HepG2 (cell line): ENCODE results near the gene TK1. TPM values are rescaled to one million over a fixed set of nuclear protein-coding genes. Genes with fewer than 3 reads are reported as not detected.
A peak's percentile ranks its signal among the peaks of the same experiment; 100 is the strongest.

Source experiments
- AKAP8 ChIP-seq: sonication (generic); formaldehyde crosslinking; IDR thresholded peaks from 2 replicates; pipeline ENCODE4 v1.5.1; 2020; ENCODE audit warnings: mild to moderate bottlenecking, missing genetic modification reagents
- ATF5 ChIP-seq: sonication (generic); formaldehyde crosslinking; IDR thresholded peaks from 2 replicates; pipeline ENCODE4 v1.4.0; 2020; ENCODE audit warnings: mild to moderate bottlenecking, low read depth, missing genetic modification reagents
- BCL6 ChIP-seq: IDR thresholded peaks from 2 replicates; pipeline ENCODE4 v1.6.1; 2016; ENCODE audit warnings: missing genetic modification reagents, missing compliant biosample characterization
- E2F2 ChIP-seq: sonication (generic); formaldehyde crosslinking; IDR thresholded peaks from 2 replicates; pipeline ENCODE4 v1.4.0; 2020; ENCODE audit warnings: missing genetic modification reagents, borderline replicate concordance
- HOXA9 ChIP-seq: sonication (generic); formaldehyde crosslinking; IDR thresholded peaks from 2 replicates; pipeline ENCODE4 v1.8.1; 2022; ENCODE audit warnings: missing genetic modification reagents, mild to moderate bottlenecking, moderate library complexity, borderline replicate concordance
- MYC ChIP-seq: sonication (generic); formaldehyde crosslinking; IDR thresholded peaks from 2 replicates; pipeline ENCODE4 v1.9.0; 2021; ENCODE audit warnings: missing genetic modification reagents, borderline replicate concordance
- MZF1 ChIP-seq: sonication (generic); formaldehyde crosslinking; IDR thresholded peaks from 2 replicates; pipeline ENCODE4 v1.8.1; 2023; ENCODE audit warnings: mild to moderate bottlenecking, missing genetic modification reagents, borderline replicate concordance
- NAIF1 ChIP-seq: sonication (generic); formaldehyde crosslinking; IDR thresholded peaks from 2 replicates; pipeline ENCODE4 v1.5.0; 2020; ENCODE audit warnings: mild to moderate bottlenecking, missing genetic modification reagents, borderline replicate concordance
- NFRKB ChIP-seq: fragments of 450-650 bp; IDR thresholded peaks from 2 replicates; pipeline ENCODE4 v1.6.1; 2017
- PHB2 ChIP-seq: fragments of 450-650 bp; IDR thresholded peaks from 2 replicates; pipeline ENCODE4 v1.6.1; 2018; ENCODE audit not compliant: partially characterized antibody
- PHF20 ChIP-seq: sonication (generic); formaldehyde crosslinking; IDR thresholded peaks from 2 replicates; pipeline ENCODE4 v1.5.0; 2020; ENCODE audit warnings: mild to moderate bottlenecking, missing genetic modification reagents
- RNF219 ChIP-seq: sonication (generic); formaldehyde crosslinking; IDR thresholded peaks from 2 replicates; pipeline ENCODE4 v1.5.0; 2020; ENCODE audit warnings: mild to moderate bottlenecking, missing genetic modification reagents
- SATB2 ChIP-seq: sonication (generic); formaldehyde crosslinking; IDR thresholded peaks from 2 replicates; pipeline ENCODE4 v1.5.0; 2020; ENCODE audit warnings: missing genetic modification reagents
- THRA ChIP-seq: sonication (generic); formaldehyde crosslinking; IDR thresholded peaks from 2 replicates; pipeline ENCODE4 v1.4.0; 2020; ENCODE audit warnings: missing genetic modification reagents, borderline replicate concordance
- XBP1 ChIP-seq: sonication (generic); formaldehyde crosslinking; IDR thresholded peaks from 2 replicates; pipeline ENCODE4 v1.5.0; 2020; ENCODE audit warnings: missing genetic modification reagents
- ZFP62 ChIP-seq: sonication (generic); formaldehyde crosslinking; IDR thresholded peaks from 2 replicates; pipeline ENCODE4 v1.4.0; 2020; ENCODE audit warnings: missing genetic modification reagents
- ZNF432 ChIP-seq: sonication (generic); formaldehyde crosslinking; IDR thresholded peaks from 2 replicates; pipeline ENCODE4 v1.5.0; 2020; ENCODE audit warnings: missing genetic modification reagents, mild to moderate bottlenecking, borderline replicate concordance
- ZNF496 ChIP-seq: sonication (generic); formaldehyde crosslinking; IDR thresholded peaks from 2 replicates; pipeline ENCODE4 v1.8.1; 2023; ENCODE audit warnings: mild to moderate bottlenecking, moderate library complexity, missing genetic modification reagents; ENCODE audit not compliant: insufficient replicate concordance
- ZNF547 ChIP-seq: sonication (generic); formaldehyde crosslinking; IDR thresholded peaks from 2 replicates; pipeline ENCODE4 v1.5.1; 2020; ENCODE audit warnings: mild to moderate bottlenecking, missing genetic modification reagents
- ZNF589 ChIP-seq: sonication (generic); formaldehyde crosslinking; conservative IDR thresholded peaks from 2 replicates; pipeline ENCODE4 v1.8.0; 2022; ENCODE audit warnings: mild to moderate bottlenecking, moderate library complexity, missing genetic modification reagents
- polyA plus RNA-seq, 8 experiments: library from polyadenylated mRNA; depleted of rRNA in 3 of 8; stranded (reverse) in 7 of 8; unstranded in 1 of 8; fragments of >200 nt; fragmentation: Illumina TruSeq in 4 of 8; extraction: Trizol in 4 of 8; gene quantifications; 2 replicates each; pipeline versions ENCODE4 v1.2.1 to v1.2.3, GENCODE V29; 2011 to 2016; ENCODE audit warnings: low read depth in 4 of 8, missing spikeins in 1 of 8, mixed read lengths in 1 of 8; ENCODE audit not compliant: insufficient read depth in 1 of 8
- total RNA-seq, 5 experiments: library from RNA; depleted of rRNA; stranded (reverse); fragments of >200 nt; fragmentation: Illumina TruSeq; extraction: Trizol; gene quantifications; 2 replicates each; pipeline ENCODE4 v1.2.3, GENCODE V29; 2016; ENCODE audit warnings: low read depth in 1 of 5
- TF ChIP-seq, protein P1 (sequence below): sonication (generic); formaldehyde crosslinking; IDR thresholded peaks from 2 replicates; pipeline ENCODE4 v1.5.0; 2020; ENCODE audit warnings: missing genetic modification reagents

The TK1 gene
- total and polyA plus RNA-seq, 2 of the 13 experiments (the other 11 are each of a cell fraction or from before 2014, with no cell fraction given): 45.0 to 96.0 TPM

- peak; percentile 94 for TF ChIP-seq MYC
- TF ChIP-seq BCL6 (CRISPR knock-in tag): 0 out of 2 replicates have a peak, but pooled peaks have one; percentile 32
- TF ChIP-seq AKAP8 (CRISPR knock-in tag): no peak
- peak; percentile 36; the same call in 1 of the 2 replicates for TF ChIP-seq PHF20
- peak; percentile 91; the same call in 1 of the 2 replicates for TF ChIP-seq THRA
- TF ChIP-seq ZNF589 (CRISPR knock-in tag): peak; percentile 99
- no peak for TF ChIP-seq ZNF432
- TF ChIP-seq, protein P1, sequence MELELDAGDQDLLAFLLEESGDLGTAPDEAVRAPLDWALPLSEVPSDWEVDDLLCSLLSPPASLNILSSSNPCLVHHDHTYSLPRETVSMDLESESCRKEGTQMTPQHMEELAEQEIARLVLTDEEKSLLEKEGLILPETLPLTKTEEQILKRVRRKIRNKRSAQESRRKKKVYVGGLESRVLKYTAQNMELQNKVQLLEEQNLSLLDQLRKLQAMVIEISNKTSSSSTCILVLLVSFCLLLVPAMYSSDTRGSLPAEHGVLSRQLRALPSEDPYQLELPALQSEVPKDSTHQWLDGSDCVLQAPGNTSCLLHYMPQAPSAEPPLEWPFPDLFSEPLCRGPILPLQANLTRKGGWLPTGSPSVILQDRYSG (CRISPR knock-in tag): no peak; the same call in 1 of the 2 replicates
- peak; percentile 85; the same call in 1 of the 2 replicates for TF ChIP-seq NAIF1 (CRISPR knock-in tag)
- TF ChIP-seq PHB2: no peak
- peak; percentile 66 for TF ChIP-seq XBP1
- peak; percentile 34; the same call in 1 of the 2 replicates for TF ChIP-seq SATB2
- 0 out of 2 replicates have a peak, but pooled peaks have one; percentile 17 for TF ChIP-seq MZF1
- no peak for TF ChIP-seq ZFP62 (CRISPR knock-in tag)
- TF ChIP-seq E2F2 (CRISPR knock-in tag): peak; percentile 97
- no peak for TF ChIP-seq RNF219 (CRISPR knock-in tag)
- TF ChIP-seq NFRKB: peak; percentile 48; the same call in 1 of the 2 replicates
- TF ChIP-seq ZNF496 (CRISPR knock-in tag): peak; percentile 79
- peak; percentile 85 for TF ChIP-seq ZNF547 (CRISPR knock-in tag)
- TF ChIP-seq ATF5: no peak; the same call in 1 of the 2 replicates
- peak; percentile 99 for TF ChIP-seq HOXA9 (CRISPR knock-in tag)
These were observed at the start of gene TK1, which contains the start of gene AFMID (continued) for GRCh38 chr17:78186692-78187595.
